Adrenal gland (tissue), 12 donors: Measurements from ENCODE around the gene PAGR1. TPM values are rescaled to one million over a fixed set of nuclear protein-coding genes. Genes with fewer than 3 reads are reported as not detected.

ENCODE experiments used
- DNase-seq, 7 donors: peaks; one replicate each; pipeline ENCODE4 v3.0.0-alpha.2; 2019 to 2020
- H3K27ac ChIP-seq, 5 donors: fragments of 200-600 bp; sonication (generic) in 4 of 5; 1 replicate in 3 of 5; 2 replicates in 2 of 5; pipeline versions ENCODE4 v1.5.1 to v1.8.0; 2016 to 2020; ENCODE audit warnings: mild to moderate bottlenecking in 1 of 5
- H3K27me3 ChIP-seq: fragments of 200-600 bp; 2 replicates; pipeline ENCODE4 v1.8.0; 2021
- H3K36me3 ChIP-seq, 2 donors: fragments of 200-600 bp; replicated peaks in 1 of 2; 1 replicate in 1 of 2; 2 replicates in 1 of 2; pipeline versions ENCODE4 v1.5.1 to v1.8.0; 2018 to 2022
- H3K4me1 ChIP-seq, 2 donors: fragments of 200-600 bp; replicated peaks in 1 of 2; 1 replicate in 1 of 2; 2 replicates in 1 of 2; pipeline versions ENCODE4 v1.5.1 to v1.8.0; 2018 to 2021
- H3K4me3 ChIP-seq, 4 donors: fragments of 200-600 bp; sonication (generic) in 3 of 4; one replicate each; pipeline ENCODE4 v1.5.1; 2016 to 2018
- H3K9me3 ChIP-seq, 3 donors: fragments of 200-600 bp; sonication (generic) in 1 of 3; replicated peaks in 1 of 3; 1 replicate in 2 of 3; 2 replicates in 1 of 3; pipeline versions ENCODE4 v1.5.1 to v1.8.0; 2016 to 2021
- POLR2A ChIP-seq, 2 donors: fragments of 450-650 bp; IDR thresholded peaks; one replicate each; pipeline ENCODE4 v1.6.1; 2017; ENCODE audit warnings: antibody characterized with exemption in 2 of 2, mild to moderate bottlenecking in 2 of 2, moderate library complexity in 1 of 2
- WGBS, 4 donors: extraction: QIAGEN DNeasy Blood & Tissue Kit in 2 of 4; methylation state at CpG; one replicate each; pipeline versions ENCODE4 v1.1.5 to v1.1.7; 2013 to 2017; 5-methylcytosine and 5-hydroxymethylcytosine counted together
- intact Hi-C, 2 donors: fragments of 100-400 bp; cut with DNase I; formaldehyde crosslinking; loops; one replicate each; pipeline versions ENCODE4 v1.14.1 to v1.15.0; 2022 to 2023
- polyA plus RNA-seq, 3 donors: library from polyadenylated mRNA; stranded (reverse); fragments of 200-250 nt in 2 of 3; fragments of 350-450 nt in 1 of 3; fragmentation: Illumina TruSeq in 1 of 3; extraction: RNeasy Lipid Tissue Mini Kit (QIAGEN cat#74804) in 1 of 3; gene quantifications; one replicate each; pipeline ENCODE4 v1.2.3, GENCODE V29; 2013 to 2014
- total RNA-seq, 9 donors: library from RNA; depleted of rRNA in 4 of 9; stranded (reverse); fragments of >200 nt in 4 of 9; fragments of 120-200 nt in 1 of 9; fragmentation: NEBNext Ultra II Directional in 1 of 9; extraction: Animal tissue kit (Norgen Biotek cat#: 25700) in 1 of 9; gene quantifications; one replicate each; pipeline versions ENCODE4 v1.1.0 to v1.2.4, GENCODE V29; 2013 to 2023
- TF ChIP-seq, protein P1 (sequence below), 6 experiments: fragments of 450-650 bp in 4 of 6; fragments of 200-600 bp in 2 of 6; sonication (generic) in 1 of 6; IDR thresholded peaks; 1 replicate in 5 of 6; 2 replicates in 1 of 6; pipeline versions ENCODE4 v1.5.1 to v1.8.0; 2016 to 2021; ENCODE audit warnings: antibody characterized with exemption in 6 of 6, mild to moderate bottlenecking in 2 of 6, moderate library complexity in 1 of 6
- donor health status: healthy with polysubstance abuse.
- donor health status: Bipolar disorder and iron deficiency.
- donor health status: DM: yes; HTN: yes; CAD: no.
- donor health status: DM: no; HTN: no; CAD: no.
- donor health status: DM: no; HTN: no; CAD: no.
- donor health status: DM: yes; HTN: yes; CAD: no.

The PAGR1 gene
- total and polyA plus RNA-seq, 12 donors: 14.2 to 89.1 (median 39.8) TPM

DNA sequence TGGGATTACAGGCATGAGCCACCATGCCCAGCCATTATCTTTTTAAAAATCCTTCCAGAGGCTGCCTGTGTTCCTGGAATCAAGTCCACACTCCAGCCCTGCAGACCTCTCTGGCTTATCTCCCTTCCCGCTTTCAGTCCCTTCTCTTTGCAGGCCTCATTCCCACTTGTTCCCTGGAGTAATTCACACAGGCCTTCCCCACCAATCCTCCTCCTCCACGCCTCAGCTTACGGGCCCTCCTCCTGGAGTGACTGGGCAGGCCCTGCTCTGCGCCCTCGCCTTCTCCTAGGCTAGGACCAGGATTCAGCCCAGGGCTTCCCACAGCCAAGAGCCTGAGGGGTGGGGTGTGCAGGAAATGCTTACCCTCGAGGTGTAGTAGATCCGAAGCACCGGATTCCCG, 44.3 kb downstream of the PAGR1 start:
- no peaks in the 10 kb centered on the region for H3K9me3 ChIP-seq
- 84 to 91% (median 87%) methylated on average over 7 to 9 of the region's 9 CpGs for WGBS, 4 donors
- H3K27me3 ChIP-seq: no peaks in the 10 kb centered on the region
- H3K27ac ChIP-seq: no peak overlapping the region
- intact Hi-C loops: no loop called here
- no peak for TF ChIP-seq POLR2A (IDR thresholded peaks at IDR 0.05)
- TF ChIP-seq, protein P1, sequence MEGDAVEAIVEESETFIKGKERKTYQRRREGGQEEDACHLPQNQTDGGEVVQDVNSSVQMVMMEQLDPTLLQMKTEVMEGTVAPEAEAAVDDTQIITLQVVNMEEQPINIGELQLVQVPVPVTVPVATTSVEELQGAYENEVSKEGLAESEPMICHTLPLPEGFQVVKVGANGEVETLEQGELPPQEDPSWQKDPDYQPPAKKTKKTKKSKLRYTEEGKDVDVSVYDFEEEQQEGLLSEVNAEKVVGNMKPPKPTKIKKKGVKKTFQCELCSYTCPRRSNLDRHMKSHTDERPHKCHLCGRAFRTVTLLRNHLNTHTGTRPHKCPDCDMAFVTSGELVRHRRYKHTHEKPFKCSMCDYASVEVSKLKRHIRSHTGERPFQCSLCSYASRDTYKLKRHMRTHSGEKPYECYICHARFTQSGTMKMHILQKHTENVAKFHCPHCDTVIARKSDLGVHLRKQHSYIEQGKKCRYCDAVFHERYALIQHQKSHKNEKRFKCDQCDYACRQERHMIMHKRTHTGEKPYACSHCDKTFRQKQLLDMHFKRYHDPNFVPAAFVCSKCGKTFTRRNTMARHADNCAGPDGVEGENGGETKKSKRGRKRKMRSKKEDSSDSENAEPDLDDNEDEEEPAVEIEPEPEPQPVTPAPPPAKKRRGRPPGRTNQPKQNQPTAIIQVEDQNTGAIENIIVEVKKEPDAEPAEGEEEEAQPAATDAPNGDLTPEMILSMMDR (IDR thresholded peaks at IDR 0.05): no peak
- peaks cover 20 to 24% of the 10 kb centered on the region in 2 donors for H3K4me1 ChIP-seq
- no peak for DNase-seq
- no peak overlapping the region for H3K4me3 ChIP-seq
- H3K36me3 ChIP-seq: peaks cover 0 to 31% of the 10 kb centered on the region in 2 donors

DNA sequence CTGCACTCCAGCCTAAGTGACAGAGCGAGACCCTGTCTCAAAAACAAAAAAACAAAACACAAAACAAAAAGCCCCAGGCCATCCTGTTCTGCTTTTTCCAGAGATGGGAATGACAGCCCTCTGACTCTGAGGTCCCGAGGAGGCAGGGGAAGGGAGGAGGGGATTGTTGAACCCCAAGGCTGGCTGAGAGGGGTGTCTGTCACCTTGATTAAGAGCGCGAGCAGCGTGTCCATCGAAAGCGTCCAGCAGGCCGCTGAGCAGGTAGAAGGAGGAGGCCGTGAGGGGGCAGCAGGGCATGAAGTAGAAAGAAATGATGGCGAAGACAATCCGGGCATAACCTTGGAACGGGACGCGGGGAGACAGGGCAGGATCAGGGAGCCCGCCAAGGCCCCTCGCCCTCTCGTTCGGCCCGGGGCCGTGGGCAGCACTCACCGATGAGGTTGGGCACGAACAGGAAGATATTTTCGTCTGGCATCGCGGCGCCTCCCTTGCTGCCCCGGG, 46.5 kb downstream of the PAGR1 start:
- peaks cover 15 to 20% of the 10 kb centered on the region in 2 donors for H3K4me1 ChIP-seq
- intact Hi-C loops: no loop called here
- no peaks in the 10 kb centered on the region for H3K27me3 ChIP-seq
- peak overlapping the region; percentile 87 to 98 (median 88) for H3K4me3 ChIP-seq
- H3K9me3 ChIP-seq: no peaks in the 10 kb centered on the region
- WGBS, 4 donors: 1 to 3% (median 2%) methylated on average over 21 to 27 of the region's 27 CpGs
- TF ChIP-seq POLR2A (IDR thresholded peaks at IDR 0.05): no peak
- TF ChIP-seq, protein P1 (IDR thresholded peaks at IDR 0.05): peak in 1 of 6 experiments; percentile 10
- H3K27ac ChIP-seq: peak overlapping the region in 4 of 5 donors; percentile 88 to 96 (median 93)
- H3K36me3 ChIP-seq: peaks cover 0 to 31% of the 10 kb centered on the region in 2 donors
- DNase-seq: peak in 3 of 7 donors; percentile 39 to 64 (median 39)

DNA sequence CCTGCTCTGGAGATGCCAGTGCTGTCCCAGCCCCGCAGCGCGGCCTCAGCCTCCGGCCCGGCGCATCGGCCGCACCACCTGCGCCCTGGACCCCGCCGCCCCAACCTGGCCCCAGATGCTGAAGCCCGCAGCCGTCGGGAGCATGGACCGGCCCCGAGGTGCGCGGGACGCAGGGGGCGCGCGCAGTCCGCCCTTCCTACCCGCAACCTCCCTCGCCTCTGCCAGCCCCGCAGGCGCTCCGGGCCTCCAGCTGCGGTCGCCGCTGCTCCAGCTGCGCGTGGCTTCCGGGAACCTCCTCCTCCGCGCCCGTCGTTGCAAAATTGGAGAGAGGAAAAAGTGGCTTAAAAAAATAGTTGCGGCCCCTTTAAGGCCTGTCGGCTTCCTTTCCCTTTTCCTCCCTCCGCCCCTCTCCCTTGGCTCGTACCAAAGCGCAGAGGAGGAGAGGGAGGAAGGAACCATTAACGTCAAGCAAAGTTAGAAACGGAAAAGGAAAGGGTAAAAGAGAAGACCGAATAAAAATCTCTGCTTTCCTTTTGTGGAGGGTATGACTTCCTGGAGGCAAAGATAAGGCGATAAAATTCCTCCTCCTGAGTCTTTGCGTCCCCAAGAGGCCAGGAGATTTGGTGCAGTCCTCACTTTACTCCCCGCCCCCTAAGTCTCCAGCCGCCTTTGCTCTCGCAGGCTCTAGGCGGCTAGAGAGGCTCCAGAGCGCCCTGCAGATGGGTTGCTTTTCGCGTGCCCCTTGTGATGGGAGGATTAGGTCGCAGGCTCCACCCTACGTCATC, 47.1 kb downstream of the PAGR1 start, which contains the start of gene CDIPT:
CDIPT (minus strand) TSS at position 343 of the 785 bp plus-strand sequence. CDS start 369 bp downstream, outside the sequence.
- TF ChIP-seq POLR2A (IDR thresholded peaks at IDR 0.05): peak; percentile 20 to 90
- TF ChIP-seq, protein P1 (IDR thresholded peaks at IDR 0.05): peak; percentile 29 to 85 (median 66)
- H3K27ac ChIP-seq: peak within 1 kb of the TSS; percentile 88 to 98 (median 95)
- intact Hi-C loops: no loop called here
- DNase-seq: peak; percentile 92 to 97 (median 96)
- peak within 1 kb of the TSS; percentile 87 to 98 (median 88) for H3K4me3 ChIP-seq
- no peaks in the 10 kb centered on the region for H3K9me3 ChIP-seq
- 0% methylated on average over 17 to 57 of the region's 57 CpGs for WGBS, 4 donors
- peaks cover 11 to 20% of the 10 kb centered on the region in 2 donors for H3K4me1 ChIP-seq
- H3K27me3 ChIP-seq: no peaks in the 10 kb centered on the region
- H3K36me3 ChIP-seq: peaks cover 0 to 31% of the 10 kb centered on the region in 2 donors

DNA sequence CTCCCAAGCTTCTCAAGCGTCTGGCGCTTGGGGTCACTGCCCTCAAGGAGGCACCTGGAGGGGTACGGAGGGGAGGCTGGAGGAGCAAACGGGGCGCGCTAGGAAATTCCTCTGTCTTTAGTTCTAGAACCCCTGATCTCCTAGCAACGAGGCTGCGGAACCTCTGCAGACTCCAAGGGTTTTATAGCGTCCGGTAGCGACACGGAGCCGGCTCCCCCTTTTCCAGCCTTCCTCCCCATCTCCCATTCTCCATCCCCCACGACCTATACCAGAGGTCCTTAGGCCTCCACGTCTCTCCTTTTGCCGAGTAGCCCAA, 47.7 kb downstream of the PAGR1 start:
- Histone ChIP-seq H3K27ac (peak overlapping the region in 3 of 5 donors; percentile 88 to 96 (median 91)), H3K4me3 (peak overlapping the region in 1 of 4 donors; percentile 88), H3K4me1 (peaks cover 11 to 20% of the 10 kb centered on the region in 2 donors), H3K27me3 (no peaks in the 10 kb centered on the region), H3K36me3 (peaks cover 0 to 26% of the 10 kb centered on the region in 2 donors), H3K9me3 (no peaks in the 10 kb centered on the region)
- DNase-seq: no peak
- 30 to 42% (median 35%) methylated on average over 14 to 16 of the region's 16 CpGs for WGBS, 4 donors
- intact Hi-C loops: no loop called here
- TF ChIP-seq POLR2A (IDR thresholded peaks at IDR 0.05): no peak
- TF ChIP-seq, protein P1 (IDR thresholded peaks at IDR 0.05): peak in 2 of 6 experiments; percentile 5 to 12
